DMS 273 (cell line): ENCODE data around the gene ELOVL4.

Experiments
- DNase-seq: peaks from one replicate; lab custom pipeline; 2025; ENCODE audit not compliant: unreplicated experiment; lab: John Stamatoyannopoulos, UW

The ELOVL4 gene

DNA sequence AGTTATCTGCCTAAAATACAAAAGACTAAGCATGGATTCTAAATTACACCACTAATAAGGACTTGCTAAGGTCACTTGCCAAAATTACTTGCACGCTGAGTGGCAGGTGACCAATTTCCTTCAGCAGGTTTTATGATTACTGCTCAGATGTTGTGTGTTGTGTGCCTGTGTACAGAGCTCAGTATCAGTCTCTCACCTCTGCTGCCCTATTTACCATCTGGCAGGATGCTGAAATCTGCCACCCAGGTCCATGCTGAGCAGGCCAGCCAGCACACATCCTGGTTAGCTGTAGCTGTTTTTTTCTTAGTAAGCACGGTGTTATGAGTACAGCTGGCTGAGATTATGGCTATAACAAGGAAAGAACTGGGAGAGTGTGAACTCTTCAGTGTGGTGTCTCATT, 34.0 kb downstream of the ELOVL4 start:
- DNase-seq: peak; percentile 82

DNA sequence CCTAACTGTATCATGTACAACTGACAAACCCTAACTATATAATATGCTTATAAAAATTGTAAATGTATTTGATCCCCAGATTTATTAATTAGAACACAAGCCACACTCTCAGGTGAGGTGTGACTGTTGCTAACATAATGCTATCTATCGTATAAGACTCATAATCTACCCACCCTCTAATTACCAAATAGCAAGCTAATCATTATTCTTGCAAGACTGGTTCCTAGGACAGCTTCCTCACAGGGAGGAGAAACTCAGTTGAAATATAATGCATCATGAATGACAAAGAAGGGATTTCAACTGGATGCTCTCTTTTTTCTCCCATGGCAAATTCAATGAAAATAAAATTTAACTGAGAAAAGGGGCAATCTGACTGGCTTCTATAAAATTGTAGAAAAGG, 35.4 kb downstream of the ELOVL4 start:
- no peak for DNase-seq

DNA sequence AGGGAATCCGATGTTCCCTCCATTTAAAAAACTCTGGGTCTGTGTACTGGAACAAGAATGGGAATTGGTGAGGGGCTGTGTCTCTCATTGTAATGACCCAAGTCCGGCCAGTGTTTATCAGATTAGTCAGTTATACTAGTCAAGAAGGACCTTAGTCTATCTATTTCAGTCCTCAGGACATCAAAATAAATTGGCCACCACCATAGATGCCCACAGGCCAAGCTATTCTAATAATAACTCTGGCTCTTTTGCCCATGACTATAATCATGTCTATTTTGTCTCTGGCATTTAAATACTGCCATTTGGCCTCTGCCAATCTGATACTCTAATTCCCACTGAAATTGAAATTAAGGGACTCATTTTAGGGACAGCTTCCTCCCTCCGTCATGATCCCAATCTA, 37.8 kb downstream of the ELOVL4 start:
- DNase-seq: no peak

DNA sequence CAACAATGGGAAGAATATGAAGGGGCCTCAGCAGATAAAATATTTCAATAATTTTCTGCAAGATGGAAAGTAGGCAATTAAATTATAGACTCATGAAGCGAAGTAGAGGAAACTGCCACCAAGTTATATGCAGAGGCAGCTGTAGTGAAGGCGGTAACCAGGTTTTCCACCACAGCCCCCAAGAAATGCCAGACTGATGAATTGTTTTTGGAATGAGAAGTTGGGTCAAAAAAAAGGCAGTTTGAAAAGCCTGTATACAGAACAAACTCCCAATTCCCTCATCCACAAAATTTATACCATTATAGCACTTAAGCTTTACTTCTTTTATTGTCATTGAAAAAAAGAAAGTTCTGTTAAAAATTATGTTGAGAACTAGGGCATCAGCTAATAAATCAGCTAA, 45.3 kb downstream of the ELOVL4 start:
- DNase-seq: no peak

DNA sequence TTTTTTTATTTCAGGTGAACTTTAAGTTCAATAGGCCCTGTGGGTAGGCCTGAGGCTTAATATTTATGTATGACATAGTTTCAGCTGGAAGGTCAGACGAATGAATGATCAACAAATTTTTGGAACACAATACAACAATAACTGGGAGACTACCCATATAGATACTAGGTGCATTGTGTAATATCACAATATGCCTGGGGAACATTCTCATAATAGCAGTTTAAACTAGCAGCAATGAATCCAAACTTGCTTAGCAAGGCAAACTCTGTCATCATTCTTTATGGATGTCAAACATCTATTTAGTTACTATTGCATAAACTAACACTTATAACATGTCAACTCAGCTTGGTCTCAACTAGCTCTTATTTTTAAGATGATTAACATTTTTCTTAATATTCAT, 49.3 kb downstream of the ELOVL4 start:
- no peak for DNase-seq

DNA sequence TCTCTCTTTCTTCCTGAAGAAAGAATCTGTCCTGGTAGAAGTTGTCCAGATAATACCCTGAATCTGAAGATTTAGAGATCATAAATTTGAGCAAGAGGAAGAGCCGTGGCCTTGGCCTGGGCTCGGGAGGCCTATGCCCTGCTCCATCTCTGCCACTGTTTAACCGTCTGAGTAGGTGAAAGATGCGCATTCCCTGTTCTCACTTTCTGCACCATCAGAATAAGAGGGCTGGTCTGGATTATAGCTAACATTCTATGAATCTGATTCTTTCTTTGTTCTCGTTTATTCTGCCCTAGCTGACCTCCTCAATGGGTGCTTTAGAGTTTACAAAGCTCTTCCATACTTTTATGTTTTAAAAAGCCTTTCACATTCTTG, 51.3 kb downstream of the ELOVL4 start:
- DNase-seq: no peak

DNA sequence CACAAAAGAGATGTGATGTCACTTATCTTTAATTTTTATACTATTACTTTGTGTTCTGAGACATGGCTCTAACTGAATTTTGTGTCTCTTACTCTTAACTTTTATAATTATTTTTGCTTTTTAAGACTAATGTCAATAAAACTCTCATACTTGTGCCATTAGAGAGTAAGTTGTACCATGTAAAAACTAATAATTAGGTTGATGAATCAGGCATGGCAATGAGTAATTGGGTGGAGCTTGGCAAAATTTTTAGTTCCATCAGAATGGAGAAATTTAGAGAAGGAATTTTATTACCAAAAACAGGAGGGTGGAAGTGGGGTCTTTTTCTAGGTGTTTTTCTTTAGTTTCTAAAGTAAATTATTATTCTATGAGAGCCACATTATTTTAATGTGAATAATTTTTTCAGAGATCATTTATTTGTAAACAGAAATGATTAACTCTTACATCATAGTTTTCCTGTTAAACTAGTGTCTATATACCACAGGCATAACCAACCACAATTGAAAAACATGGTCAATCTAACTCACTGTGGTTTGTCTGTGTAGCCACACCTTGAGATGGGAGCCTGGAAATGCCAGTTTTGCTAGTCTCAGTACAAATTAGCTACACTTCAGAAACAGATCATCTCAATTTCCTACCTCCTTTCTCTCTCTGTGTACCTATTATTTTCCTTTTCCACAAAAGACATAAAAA, 51.8 kb downstream of the ELOVL4 start:
- no peak for DNase-seq

DNA sequence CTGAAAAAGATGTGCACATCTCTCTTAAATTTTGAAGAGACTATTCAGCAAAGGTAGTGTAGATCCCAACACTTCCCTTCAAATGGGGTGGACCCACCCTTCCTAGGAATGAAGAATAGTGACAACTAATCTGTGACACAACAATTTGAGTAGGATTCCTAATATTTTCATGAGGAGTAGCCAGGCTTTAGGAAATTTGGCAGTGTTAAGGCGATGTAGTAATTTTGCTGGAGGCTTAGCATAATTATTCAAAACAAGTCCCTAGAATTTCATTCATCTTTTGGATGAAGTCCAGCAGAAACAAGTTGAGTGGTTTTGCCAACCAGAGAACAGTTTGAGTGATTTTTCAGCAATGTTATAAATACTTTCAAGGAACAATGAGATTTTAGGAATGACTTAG, 52.4 kb downstream of the ELOVL4 start:
- peak; percentile 11 for DNase-seq

DNA sequence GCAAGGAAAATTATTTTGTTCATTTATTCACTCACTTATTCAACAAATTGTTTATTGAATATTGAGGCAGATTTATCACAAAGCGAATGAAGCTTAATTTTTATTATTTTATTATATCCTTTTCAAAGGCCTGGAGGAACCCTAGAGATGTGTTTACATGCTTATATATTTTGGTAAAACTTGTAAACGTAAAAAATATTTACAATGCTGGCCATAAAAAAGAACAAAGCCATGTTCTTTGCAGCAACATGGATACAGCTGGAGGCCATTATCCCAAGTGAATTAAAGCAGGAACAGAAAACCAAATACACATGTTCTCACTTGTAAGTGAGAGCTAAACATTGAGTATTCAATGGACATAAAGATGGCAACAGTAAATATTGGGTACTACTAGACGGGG, 58.8 kb downstream of the ELOVL4 start:
- DNase-seq: no peak

DNA sequence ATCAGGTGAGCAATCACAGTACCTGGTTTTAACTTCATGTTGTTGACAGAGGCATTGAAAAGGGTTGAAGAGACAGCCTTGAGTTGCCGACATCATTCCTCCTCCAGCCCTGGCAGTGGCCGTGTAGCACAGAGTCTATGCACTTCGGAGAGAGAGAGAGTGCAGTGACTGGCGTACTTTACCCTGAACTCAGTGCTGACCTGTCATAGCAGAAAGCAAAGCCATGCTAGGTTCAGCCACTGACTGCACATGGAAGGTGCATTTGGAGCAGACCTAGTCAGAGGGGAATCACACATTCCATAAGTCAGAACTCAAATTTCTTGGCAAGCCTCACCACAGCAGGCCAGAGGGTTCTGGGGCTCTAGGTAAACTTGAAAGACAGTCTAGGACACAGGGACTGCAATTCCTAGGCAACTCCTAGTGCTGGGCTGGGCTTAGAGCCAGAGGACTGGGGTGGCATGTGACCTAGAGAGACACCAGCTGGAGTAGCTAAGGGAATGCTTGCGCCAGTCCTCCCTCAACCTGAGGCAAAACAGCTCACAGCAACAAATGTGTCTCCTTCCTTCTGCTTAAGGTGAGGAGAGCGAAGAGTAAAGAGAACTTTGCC, 69.1 kb downstream of the ELOVL4 start:
- DNase-seq: peak; percentile 83

DNA sequence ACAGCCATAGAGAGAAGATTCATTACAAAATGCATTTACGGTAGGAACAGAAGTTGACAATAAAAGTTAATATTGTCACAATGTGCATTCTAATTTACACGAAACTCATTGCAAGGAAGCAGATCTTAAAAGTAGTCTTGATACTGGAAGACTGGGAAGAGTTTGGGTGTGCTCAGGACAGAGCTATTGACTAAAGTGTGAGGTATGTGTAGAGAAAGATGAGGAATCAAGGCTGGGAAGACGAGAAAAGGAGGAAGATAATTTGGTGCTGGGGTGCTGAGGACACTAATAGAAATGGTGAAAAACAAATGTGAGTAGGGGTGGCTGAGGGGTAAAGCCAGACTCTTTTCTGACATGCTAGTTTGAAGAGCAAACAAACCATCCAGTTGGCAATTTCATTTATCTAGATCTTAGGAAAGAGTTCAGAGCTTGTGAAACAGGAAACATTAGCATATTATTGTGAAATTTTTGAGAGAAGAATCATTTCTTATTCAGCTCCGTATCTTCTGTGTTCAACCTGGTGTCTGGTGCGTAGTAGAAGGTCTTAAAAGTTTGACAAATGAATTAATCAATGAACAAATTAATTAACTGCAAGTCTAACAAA, 72.7 kb downstream of the ELOVL4 start:
- no peak for DNase-seq

DNA sequence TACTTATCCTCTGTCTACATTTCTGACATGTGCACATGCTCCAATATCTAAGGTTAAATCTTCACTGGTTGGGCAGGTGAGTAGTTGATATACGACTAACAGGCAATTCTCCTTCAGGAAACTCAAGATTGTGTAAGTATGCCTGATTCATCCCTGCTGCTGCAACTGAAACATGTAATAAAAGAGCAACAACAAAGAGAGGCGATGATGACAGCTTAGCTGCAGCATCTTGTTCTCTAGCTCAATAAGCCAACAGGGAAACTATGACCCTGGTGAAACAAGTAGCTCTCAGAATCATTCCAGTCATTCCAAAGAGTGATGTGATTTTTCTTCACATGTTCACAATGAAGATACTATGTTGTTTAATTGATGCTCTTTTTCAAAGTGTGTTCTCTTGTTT, 74.4 kb downstream of the ELOVL4 start:
- no peak for DNase-seq

DNA sequence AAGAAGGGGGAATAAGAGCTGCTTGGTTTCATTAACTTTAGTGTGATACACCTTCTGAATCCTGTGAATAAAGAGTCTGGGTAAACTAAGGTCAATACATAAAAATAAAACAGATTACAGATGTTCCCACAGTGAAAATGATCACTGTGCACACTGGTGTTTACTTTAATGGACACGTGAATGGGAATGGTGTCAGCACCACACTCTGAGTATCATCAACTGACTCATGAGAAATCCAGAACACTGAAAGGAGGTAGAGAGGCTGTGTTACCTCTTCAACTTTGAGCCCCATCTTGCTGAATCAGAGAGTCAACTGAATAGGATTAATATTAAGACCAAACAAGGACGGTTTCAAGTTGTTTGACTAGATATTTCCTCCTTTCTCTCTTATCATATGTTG, 75.0 kb downstream of the ELOVL4 start:
- no peak for DNase-seq

DNA sequence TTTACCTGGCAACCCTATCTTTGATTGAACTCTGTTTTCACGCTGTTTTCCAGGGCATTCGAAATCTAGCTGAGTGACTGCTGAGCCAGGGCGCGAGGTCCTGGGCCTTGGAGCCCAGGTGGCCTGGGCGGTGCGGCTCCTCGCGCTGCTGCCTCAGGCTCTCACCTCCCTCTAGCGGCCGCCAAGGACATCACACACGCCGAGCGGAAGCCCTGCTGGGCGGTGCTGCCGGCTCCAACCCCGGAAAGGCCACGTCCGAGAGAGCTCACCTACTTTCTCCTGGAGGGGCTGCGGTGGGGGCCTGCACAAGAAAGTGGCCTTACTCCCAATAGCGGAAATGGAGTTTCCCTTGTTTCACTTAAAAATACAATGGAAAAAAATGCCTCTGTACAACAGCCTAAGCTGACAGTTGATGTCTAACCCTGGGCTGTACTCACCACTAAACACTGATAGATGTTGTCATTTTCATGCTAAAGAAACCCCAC, 77.7 kb downstream of the ELOVL4 start:
- peak; percentile 93 for DNase-seq

DNA sequence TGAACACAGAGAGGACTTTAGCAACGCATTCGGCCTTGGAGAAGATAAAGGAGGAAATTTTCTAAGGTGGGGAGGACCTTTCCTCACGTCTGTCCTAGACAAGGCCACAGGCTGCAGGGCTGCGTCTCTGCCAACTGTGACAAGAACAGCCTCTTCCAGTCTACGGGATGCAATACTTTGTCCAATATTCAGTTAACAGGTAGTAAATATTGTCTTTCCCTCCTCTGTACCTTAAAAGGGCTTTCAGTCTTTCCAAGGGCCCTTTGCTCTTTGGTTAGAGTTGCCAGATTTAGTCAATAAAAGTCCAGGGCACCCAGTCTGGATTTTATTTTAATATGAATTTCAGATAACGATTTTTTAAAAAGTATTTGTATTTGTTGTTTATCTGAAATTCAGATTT, 78.2 kb downstream of the ELOVL4 start:
- DNase-seq: peak; percentile 33

DNA sequence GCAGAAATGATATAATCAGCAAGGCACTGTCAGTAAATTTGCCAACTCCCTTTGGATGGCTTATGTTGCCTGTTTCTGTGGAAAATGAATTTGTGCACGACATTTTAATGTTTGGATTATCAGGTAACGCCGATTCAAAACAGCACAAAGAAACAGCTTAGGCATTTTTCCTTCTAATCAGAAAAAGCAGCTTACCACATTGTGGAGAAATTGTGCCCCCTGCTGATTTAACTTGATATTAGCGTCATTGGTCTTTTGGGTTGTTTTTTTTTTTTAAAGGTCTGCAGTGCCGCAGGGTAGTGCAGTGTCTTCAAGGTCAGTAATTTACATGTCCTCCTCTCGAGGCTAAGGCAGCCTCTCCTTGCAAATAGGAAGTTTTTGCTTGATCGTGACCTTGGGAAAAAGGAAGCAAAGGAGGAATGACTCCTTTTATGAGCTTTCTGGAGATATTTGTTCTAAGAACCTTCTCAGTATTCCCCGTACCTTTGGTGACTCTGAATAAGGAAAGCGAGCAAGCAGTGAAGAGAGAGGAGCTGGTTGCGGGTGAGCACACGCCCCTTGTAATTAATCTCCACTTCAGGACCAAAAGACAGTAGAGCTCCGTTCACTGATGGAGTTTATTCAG, 79.1 kb downstream of the ELOVL4 start:
- peak; percentile 93 for DNase-seq
